OCI-LY7 (cell line): ENCODE measurements around the gene TWIST2.

Experiments used
- CTCF ChIP-seq: fragments of 200-600 bp; sonication (generic); conservative IDR thresholded peaks from 2 replicates; pipeline ENCODE4 v1.5.1; 2014; ENCODE audit warnings: mild to moderate bottlenecking, antibody characterized with exemption, low read length, moderate library complexity, mixed read lengths
- EZH2phosphoT487 ChIP-seq: fragments of 200-600 bp; sonication (generic); IDR thresholded peaks from 2 replicates; pipeline ENCODE4 v1.6.1; 2018; ENCODE audit warnings: low read depth, borderline replicate concordance, mild to moderate bottlenecking, mixed run types, antibody characterized with exemption, low read length, moderate library complexity, mixed read lengths

GRCh38 chr2:238843476-238843875 lies 4.4 kb upstream of the TWIST2 start:
- TF ChIP-seq CTCF (no peak), EZH2phosphoT487 (no peak)
